HG02610 (cell line): Measurements from ENCODE around the gene SNRPD2.
"Not testable (repeated sequence)": the region's sequence is repeated elsewhere in the genome, so short reads cannot be mapped to it uniquely, and the experiment has no call there.

Experiments used
- ATAC-seq: cut with Tn5 transposase; IDR thresholded peaks from one replicate; pipeline ENCODE4 v1.9.1; 2021; ENCODE audit warnings: mild to moderate bottlenecking, moderate library complexity; ENCODE audit not compliant: unreplicated experiment

SNRPD2 gene

GRCh38 chr19:45691516-45692186 lies at the start of gene SNRPD2:
Gene SNRPD2, minus strand, starts transcription at chr19:45691953. Its CDS starts 65 bp downstream, at chr19:45691888.
- ATAC-seq: peak; percentile 49

- no peak for ATAC-seq
These were observed 48.0 kb upstream of the SNRPD2 start for GRCh38 chr19:45739498-45740439.

GRCh38 chr19:45733160-45733810 lies 41.5 kb upstream of the SNRPD2 start, which contains the start of gene MEIOSIN:
Gene MEIOSIN, plus strand, starts transcription at chr19:45733439. Its CDS starts 1,938 bp downstream, at chr19:45735377.
- ATAC-seq: no peak

- ATAC-seq: peak; percentile 92
These were observed 38.9 kb upstream of the SNRPD2 start, which contains the start of gene FBXO46 for GRCh38 chr19:45730368-45731288. Gene FBXO46, minus strand, starts transcription at chr19:45730896. Its CDS starts 17,401 bp downstream, at chr19:45713495.

GRCh38 chr19:45729800-45730290 lies 38.1 kb upstream of the SNRPD2 start:
- ATAC-seq: no peak

- not testable (repeated sequence) for ATAC-seq
These were observed 36.9 kb upstream of the SNRPD2 start for GRCh38 chr19:45728683-45729082.

- not testable (repeated sequence) for ATAC-seq
These were observed 28.3 kb upstream of the SNRPD2 start for GRCh38 chr19:45720065-45720464.

- no peak for ATAC-seq
These were observed 26.4 kb upstream of the SNRPD2 start for GRCh38 chr19:45717983-45718650.

GRCh38 chr19:45717131-45717982 lies 25.6 kb upstream of the SNRPD2 start:
- ATAC-seq: peak; percentile 92

GRCh38 chr19:45716359-45717130 lies 24.8 kb upstream of the SNRPD2 start:
- no peak for ATAC-seq

- ATAC-seq: no peak
These were observed 23.4 kb upstream of the SNRPD2 start for GRCh38 chr19:45715139-45715538.

GRCh38 chr19:45713141-45713540 lies 21.4 kb upstream of the SNRPD2 start:
- no peak for ATAC-seq

GRCh38 chr19:45712699-45713067 lies 20.9 kb upstream of the SNRPD2 start:
- no peak for ATAC-seq

GRCh38 chr19:45711851-45712698 lies 20.3 kb upstream of the SNRPD2 start:
- ATAC-seq: no peak

- ATAC-seq: no peak
These were observed 18.8 kb upstream of the SNRPD2 start for GRCh38 chr19:45710356-45711130.
